Mucosa of descending colon (tissue), 3 donors: Measurements from ENCODE around the gene CFAP77. TPM values are rescaled to one million over a fixed set of nuclear protein-coding genes. Genes with fewer than 3 reads are reported as not detected.

Experiments used
- ATAC-seq: fragments of 200-7000 bp; cut with Tn5 transposase; one replicate; pipeline ENCODE4 v1.9.1; 2020; ENCODE audit warnings: mild to moderate bottlenecking, moderate library complexity
- DNase-seq, 3 donors: peaks; one replicate each; pipeline ENCODE4 v3.0.0-alpha.2; 2020
- H3K36me3 ChIP-seq: fragments of 200-600 bp; one replicate; pipeline ENCODE4 v1.8.0; 2021; ENCODE audit warnings: low read depth, mild to moderate bottlenecking
- H3K4me1 ChIP-seq: fragments of 200-600 bp; one replicate; pipeline ENCODE4 v1.8.0; 2021; ENCODE audit warnings: low read depth, mild to moderate bottlenecking
- H3K4me3 ChIP-seq: fragments of 200-600 bp; one replicate; pipeline ENCODE4 v1.8.0; 2021; ENCODE audit warnings: mild to moderate bottlenecking
- H3K9me3 ChIP-seq: fragments of 200-600 bp; one replicate; pipeline ENCODE4 v1.8.0; 2021; ENCODE audit warnings: mild to moderate bottlenecking
- CTCF ChIP-seq: fragments of 200-600 bp; IDR thresholded peaks from one replicate; pipeline ENCODE4 v1.8.0; 2022; ENCODE audit warnings: antibody characterized with exemption, mild to moderate bottlenecking
- intact Hi-C, 2 donors: fragments of 100-400 bp; cut with DNase I in 1 of 2; cut with micrococcal nuclease in 1 of 2; formaldehyde crosslinking; loops; one replicate each; pipeline versions ENCODE4 v1.11.0 to v1.11.1; 2022; cut with DNase I, micrococcal nuclease
- total RNA-seq, 3 donors: library from RNA; stranded (reverse); fragmentation: NEBNext Ultra II Directional in 2 of 3; extraction: Animal tissue kit (Norgen Biotek cat#: 25700) in 2 of 3; gene quantifications; one replicate each; pipeline versions ENCODE4 v1.2.1 to v1.2.4, GENCODE V29; 2021 to 2023
- donor health status: DM: no; HTN: no; CAD: no; lungs with moderate emphysema.
- donor health status: DM: no; HTN: no; CAD: no.
- donor health status: DM: no; HTN: yes; CAD: no.

CFAP77 gene
- total RNA-seq, 3 donors from 2014 or later = not detected

- Histone ChIP-seq H3K9me3 (no peaks in the 10 kb centered on the region), H3K36me3 (peaks cover 13% of the 10 kb centered on the region), H3K4me3 (no peak overlapping the region), H3K4me1 (no peaks in the 10 kb centered on the region)
- DNase-seq = no peak
- intact Hi-C loops = no loop called here
- TF ChIP-seq CTCF = no peak
- peak; percentile 71 for ATAC-seq
Observed at GRCh38 chr9:132383462-132383883, 26.5 kb upstream of the CFAP77 start.

GRCh38 chr9:132384376-132384775 lies 25.6 kb upstream of the CFAP77 start:
- no peak for TF ChIP-seq CTCF
- H3K4me3 ChIP-seq = no peak overlapping the region
- no peaks in the 10 kb centered on the region for H3K4me1 ChIP-seq
- intact Hi-C loops = no loop called here
- ATAC-seq (peak; percentile 60), DNase-seq (no peak)
- peaks cover 8% of the 10 kb centered on the region for H3K36me3 ChIP-seq
- H3K9me3 ChIP-seq = no peaks in the 10 kb centered on the region

- Histone ChIP-seq H3K4me3 (no peak overlapping the region), H3K36me3 (peaks cover 23% of the 10 kb centered on the region), H3K4me1 (no peaks in the 10 kb centered on the region), H3K9me3 (no peaks in the 10 kb centered on the region)
- TF ChIP-seq CTCF = no peak
- intact Hi-C loops = no loop called here
- DNase-seq (no peak), ATAC-seq (no peak)
Observed at GRCh38 chr9:132387133-132387532, 22.9 kb upstream of the CFAP77 start.

GRCh38 chr9:132390966-132391365 lies 19.0 kb upstream of the CFAP77 start:
- H3K4me3 ChIP-seq = no peak overlapping the region
- no peak for TF ChIP-seq CTCF
- intact Hi-C loops = no loop called here
- ATAC-seq (no peak), DNase-seq (no peak)
- no peaks in the 10 kb centered on the region for H3K4me1 ChIP-seq
- peaks cover 24% of the 10 kb centered on the region for H3K36me3 ChIP-seq
- H3K9me3 ChIP-seq = no peaks in the 10 kb centered on the region

GRCh38 chr9:132391449-132391848 lies 18.6 kb upstream of the CFAP77 start:
- no peak for DNase-seq
- Histone ChIP-seq H3K36me3 (peaks cover 24% of the 10 kb centered on the region), H3K4me1 (no peaks in the 10 kb centered on the region), H3K4me3 (no peak overlapping the region), H3K9me3 (no peaks in the 10 kb centered on the region)
- TF ChIP-seq CTCF = no peak
- ATAC-seq = no peak
- intact Hi-C loops = no loop called here

- no peak for DNase-seq
- no peak for TF ChIP-seq CTCF
- intact Hi-C loops = no loop called here
Observed at GRCh38 chr9:132395560-132395959, 14.5 kb upstream of the CFAP77 start.

More at GRCh38 chr9:132395560-132395959, 14.5 kb upstream of the CFAP77 start:
- H3K4me3 ChIP-seq = no peak overlapping the region
- peaks cover 18% of the 10 kb centered on the region for H3K36me3 ChIP-seq
- no peak for ATAC-seq
- no peaks in the 10 kb centered on the region for H3K9me3 ChIP-seq
- H3K4me1 ChIP-seq = no peaks in the 10 kb centered on the region
